H9 (cell line): ENCODE results near the gene FAIM2. TPM values are rescaled to one million over a fixed set of nuclear protein-coding genes. Genes with fewer than 3 reads are reported as not detected.

Source experiments
- DNase-seq: peaks from one replicate; pipeline ENCODE4 v3.0.0-alpha.2; 2017
- H2AFZ ChIP-seq: one replicate; pipeline ENCODE4 v1.6.1; 2013; ENCODE audit warnings: mild to moderate bottlenecking, low read length, control low read depth, moderate library complexity
- H2AK5ac ChIP-seq: 2 replicates; pipeline ENCODE4 v1.6.1; 2013; ENCODE audit warnings: low read length, control low read depth, mixed read lengths; ENCODE audit not compliant: insufficient read length
- H2BK120ac ChIP-seq: one replicate; pipeline ENCODE4 v1.6.1; 2013; ENCODE audit warnings: low read depth, mild to moderate bottlenecking, low read length, control low read depth, inconsistent platforms; ENCODE audit not compliant: poor library complexity, severe bottlenecking
- H2BK12ac ChIP-seq: 2 replicates; pipeline ENCODE4 v1.6.1; 2013; ENCODE audit warnings: low read length, control low read depth, mixed read lengths, low read depth; ENCODE audit not compliant: insufficient read length
- H2BK15ac ChIP-seq: 2 replicates; pipeline ENCODE4 v1.6.1; 2013; ENCODE audit warnings: low read depth, low read length, control low read depth
- H2BK20ac ChIP-seq: one replicate; pipeline ENCODE4 v1.6.1; 2013; ENCODE audit warnings: low read depth, mild to moderate bottlenecking, low read length, control low read depth, inconsistent platforms; ENCODE audit not compliant: poor library complexity, severe bottlenecking
- H2BK5ac ChIP-seq: 2 replicates; pipeline ENCODE4 v1.6.1; 2013; ENCODE audit warnings: low read length, control low read depth, mixed read lengths; ENCODE audit not compliant: insufficient read length
- H3K14ac ChIP-seq: 2 replicates; pipeline ENCODE4 v1.6.1; 2013; ENCODE audit warnings: low read length, control low read depth; ENCODE audit not compliant: insufficient read depth
- H3K18ac ChIP-seq: 2 replicates; pipeline ENCODE4 v1.6.1; 2013; ENCODE audit warnings: low read depth, mild to moderate bottlenecking, mixed read lengths, low read length, control low read depth; ENCODE audit not compliant: insufficient read length
- H3K23ac ChIP-seq: 2 replicates; pipeline ENCODE4 v1.6.1; 2013; ENCODE audit warnings: low read length, control low read depth, mixed read lengths, low read depth; ENCODE audit not compliant: insufficient read length
- H3K23me2 ChIP-seq: 2 replicates; pipeline ENCODE4 v1.6.1; 2013; ENCODE audit warnings: low read depth, mild to moderate bottlenecking, mixed read lengths, low read length, control low read depth; ENCODE audit not compliant: insufficient read length, poor library complexity, severe bottlenecking
- H3K27ac ChIP-seq: 2 replicates; pipeline ENCODE4 v1.5.1; 2013; ENCODE audit warnings: low read length, control low read depth, mixed read lengths, low read depth; ENCODE audit not compliant: insufficient read length
- H3K27me3 ChIP-seq: 2 replicates; pipeline ENCODE4 v1.6.1; 2013; ENCODE audit warnings: low read length, control low read depth, inconsistent platforms; ENCODE audit not compliant: insufficient read depth
- H3K4ac ChIP-seq: 2 replicates; pipeline ENCODE4 v1.6.1; 2013; ENCODE audit warnings: low read depth, mild to moderate bottlenecking, control low read depth, inconsistent platforms, low read length, moderate library complexity
- H3K4me1 ChIP-seq: 2 replicates; pipeline ENCODE4 v1.6.1; 2013; ENCODE audit warnings: low read length, control low read depth, inconsistent platforms; ENCODE audit not compliant: insufficient read depth
- H3K4me2 ChIP-seq: 2 replicates; pipeline ENCODE4 v1.6.1; 2013; ENCODE audit warnings: low read length, control low read depth, mixed read lengths; ENCODE audit not compliant: insufficient read length, insufficient read depth
- H3K56ac ChIP-seq: 2 replicates; pipeline ENCODE4 v1.6.1; 2013; ENCODE audit warnings: low read depth, mild to moderate bottlenecking, mixed read lengths, low read length, control low read depth; ENCODE audit not compliant: insufficient read length
- H3K79me1 ChIP-seq: 2 replicates; pipeline ENCODE4 v1.6.1; 2013; ENCODE audit warnings: low read depth, mild to moderate bottlenecking, moderate library complexity, low read length, control low read depth, inconsistent platforms; ENCODE audit not compliant: insufficient read depth, poor library complexity, severe bottlenecking
- H3K79me2 ChIP-seq: 2 replicates; pipeline ENCODE4 v1.6.1; 2013; ENCODE audit warnings: low read length, control low read depth, inconsistent platforms; ENCODE audit not compliant: insufficient read depth
- H3K9ac ChIP-seq: 2 replicates; pipeline ENCODE4 v1.6.1; 2013; ENCODE audit warnings: low read length, control low read depth, mixed read lengths; ENCODE audit not compliant: insufficient read length; ENCODE audit errors: extremely low read depth
- H3K9me3 ChIP-seq: one replicate; pipeline ENCODE4 v1.6.1; 2013; ENCODE audit warnings: low read depth, low read length, inconsistent platforms; ENCODE audit not compliant: control insufficient read depth
- H3T11ph ChIP-seq: one replicate; pipeline ENCODE4 v1.6.1; 2013; ENCODE audit warnings: mild to moderate bottlenecking, low read length, control low read depth, inconsistent platforms
- H4K20me1 ChIP-seq: one replicate; pipeline ENCODE4 v1.6.1; 2013; ENCODE audit not compliant: control insufficient read depth, insufficient read length, insufficient read depth
- H4K5ac ChIP-seq: 2 replicates; pipeline ENCODE4 v1.6.1; 2013; ENCODE audit warnings: low read depth, mild to moderate bottlenecking, mixed read lengths, low read length, control low read depth; ENCODE audit not compliant: insufficient read length
- H4K8ac ChIP-seq: replicated peaks from 2 replicates; pipeline ENCODE4 v1.6.1; 2013; ENCODE audit warnings: low read length, control low read depth, mixed read lengths, low read depth; ENCODE audit not compliant: insufficient read length
- H4K91ac ChIP-seq: 2 replicates; pipeline ENCODE4 v1.6.1; 2013; ENCODE audit warnings: low read depth, mild to moderate bottlenecking, moderate library complexity, mixed read lengths, low read length, control low read depth; ENCODE audit not compliant: insufficient read length
- H3K27ac Mint-ChIP-seq, 3 experiments: 2 replicates in 2 of 3; 3 replicates in 1 of 3; pipeline ENCODE4 v1.8.0; 2020 to 2021; ENCODE audit warnings: mixed read lengths in 3 of 3, mild to moderate bottlenecking in 1 of 3, moderate library complexity in 1 of 3
- H3K27me3 Mint-ChIP-seq: 2 replicates; pipeline ENCODE4 v1.8.0; 2021; ENCODE audit warnings: low read depth, mild to moderate bottlenecking, moderate library complexity, mixed read lengths
- H3K36me3 Mint-ChIP-seq, 3 experiments: 2 replicates in 2 of 3; 3 replicates in 1 of 3; pipeline ENCODE4 v1.8.0; 2020 to 2021; ENCODE audit warnings: low read depth in 3 of 3, mixed read lengths in 3 of 3; ENCODE audit not compliant: insufficient read depth in 1 of 3
- H3K4me1 Mint-ChIP-seq, 2 experiments: 2 replicates each; pipeline ENCODE4 v1.8.0; 2020; ENCODE audit warnings: mixed read lengths in 2 of 2
- H3K4me3 Mint-ChIP-seq, 2 experiments: 2 replicates in 1 of 2; 3 replicates in 1 of 2; pipeline ENCODE4 v1.8.0; 2020 to 2021; ENCODE audit warnings: mild to moderate bottlenecking in 2 of 2, mixed read lengths in 2 of 2, moderate library complexity in 1 of 2
- H3K9me3 Mint-ChIP-seq, 2 experiments: 2 replicates in 1 of 2; 3 replicates in 1 of 2; pipeline ENCODE4 v1.8.0; 2020; ENCODE audit warnings: mild to moderate bottlenecking in 2 of 2, mixed read lengths in 2 of 2, moderate library complexity in 1 of 2
- WGBS: extraction: QIAGEN DNeasy Blood & Tissue Kit; methylation state at CpG from one replicate; pipeline ENCODE4 v1.1.7; 2013; ENCODE audit warnings: missing lambda C conversion rate, low lambda C conversion rate, mixed read lengths; ENCODE audit not compliant: insufficient read length; ENCODE audit errors: extremely low coverage; 5-methylcytosine and 5-hydroxymethylcytosine counted together
- total RNA-seq: library from RNA; stranded (reverse); gene quantifications from 2 replicates; pipeline ENCODE4 v1.2.1, GENCODE V29; 2021
- TF ChIP-seq, protein P1 (sequence below): fragments of 200-600 bp; sonication (generic); conservative IDR thresholded peaks from 3 replicates; pipeline ENCODE4 v1.8.0; 2021; ENCODE audit warnings: antibody characterized with exemption, mild to moderate bottlenecking

The FAIM2 gene
- total RNA-seq, 1 experiment from 2014 or later, result 0.42 TPM

DNA sequence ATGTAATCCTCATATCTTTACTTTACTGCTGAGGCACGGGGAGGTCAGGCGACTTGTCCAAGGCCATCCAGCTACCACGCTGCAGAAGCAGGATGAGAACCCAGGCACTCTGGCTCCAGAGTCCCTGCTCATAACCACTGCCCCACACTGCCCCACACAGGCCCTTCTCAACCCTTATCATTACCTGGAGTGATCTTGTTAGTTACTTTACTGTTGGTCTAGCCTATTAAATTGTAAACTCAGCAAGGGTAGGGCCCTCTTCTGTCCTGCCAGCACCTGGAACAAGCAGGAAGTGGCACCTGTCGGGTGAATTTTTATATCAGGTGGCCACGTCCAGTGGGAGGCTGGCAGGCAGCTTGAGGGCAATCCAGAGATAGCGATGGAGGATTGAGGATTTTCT lies 12.2 kb downstream of the FAIM2 start:
- Histone ChIP-seq H3K23ac (no peak overlapping the region), H3K27ac (no peak overlapping the region), H2BK120ac (no peak overlapping the region), H3K27me3 (no peaks in the 10 kb centered on the region), H4K91ac (no peak overlapping the region), H3K14ac (no peak overlapping the region; the same call in 1 of the 2 replicates), H2BK5ac (no peak overlapping the region), H3K79me2 (no peaks in the 10 kb centered on the region), H3K9me3 (no peaks in the 10 kb centered on the region), H3K9ac (no peak overlapping the region), H2AFZ (no peak overlapping the region), H3K56ac (no peak overlapping the region), H2BK15ac (no peak overlapping the region), H2AK5ac (no peak overlapping the region), H3K23me2 (no peaks in the 10 kb centered on the region), H3T11ph (no peak overlapping the region), H4K8ac (no peak overlapping the region), H3K79me1 (no peaks in the 10 kb centered on the region), H3K4ac (no peak overlapping the region), H2BK12ac (no peak overlapping the region), H4K20me1 (no peaks in the 10 kb centered on the region), H3K18ac (no peak overlapping the region), H4K5ac (no peak overlapping the region), H3K4me2 (no peak overlapping the region), H3K4me1 (no peaks in the 10 kb centered on the region; the same call in 1 of the 2 replicates), H2BK20ac (no peak overlapping the region)
- no peaks in the 10 kb centered on the region for H3K36me3 Mint-ChIP-seq
- peaks cover 42 to 48% of the 10 kb centered on the region in 2 experiments for H3K4me1 Mint-ChIP-seq
- peaks cover 33% of the 10 kb centered on the region for H3K27me3 Mint-ChIP-seq
- peak overlapping the region in 1 of 3 experiments; percentile 80; a peak in 1 of 7 replicates for H3K27ac Mint-ChIP-seq
- H3K4me3 Mint-ChIP-seq, result no peak overlapping the region
- no peaks in the 10 kb centered on the region; a peak in 1 of 5 replicates for H3K9me3 Mint-ChIP-seq
- WGBS, result no CpG with 5 or more reads among the region's 6 CpGs
- no peak for DNase-seq
- TF ChIP-seq, protein P1, sequence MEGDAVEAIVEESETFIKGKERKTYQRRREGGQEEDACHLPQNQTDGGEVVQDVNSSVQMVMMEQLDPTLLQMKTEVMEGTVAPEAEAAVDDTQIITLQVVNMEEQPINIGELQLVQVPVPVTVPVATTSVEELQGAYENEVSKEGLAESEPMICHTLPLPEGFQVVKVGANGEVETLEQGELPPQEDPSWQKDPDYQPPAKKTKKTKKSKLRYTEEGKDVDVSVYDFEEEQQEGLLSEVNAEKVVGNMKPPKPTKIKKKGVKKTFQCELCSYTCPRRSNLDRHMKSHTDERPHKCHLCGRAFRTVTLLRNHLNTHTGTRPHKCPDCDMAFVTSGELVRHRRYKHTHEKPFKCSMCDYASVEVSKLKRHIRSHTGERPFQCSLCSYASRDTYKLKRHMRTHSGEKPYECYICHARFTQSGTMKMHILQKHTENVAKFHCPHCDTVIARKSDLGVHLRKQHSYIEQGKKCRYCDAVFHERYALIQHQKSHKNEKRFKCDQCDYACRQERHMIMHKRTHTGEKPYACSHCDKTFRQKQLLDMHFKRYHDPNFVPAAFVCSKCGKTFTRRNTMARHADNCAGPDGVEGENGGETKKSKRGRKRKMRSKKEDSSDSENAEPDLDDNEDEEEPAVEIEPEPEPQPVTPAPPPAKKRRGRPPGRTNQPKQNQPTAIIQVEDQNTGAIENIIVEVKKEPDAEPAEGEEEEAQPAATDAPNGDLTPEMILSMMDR, result no peak
